ENCODE data around the gene GTPBP3.

- TF ChIP-seq CTCF (conservative IDR thresholded peaks at IDR 0.05; ENCODE audit: low read length), result no peak
- TF ChIP-seq EZH2phosphoT487 (IDR thresholded peaks at IDR 0.05; ENCODE audit: borderline replicate concordance, low read depth, low read length), result no peak
Measured at GRCh38 chr19:17306285-17306714, 31.1 kb upstream of the GTPBP3 start.
